Measurements from ENCODE around the gene FGD5.

Gene FGD5

GRCh38 chr3:14962762-14963161 is 144.0 kb downstream of the FGD5 start:
- no peak overlapping the region for H3K4me3 ChIP-seq (ENCODE audit: low read depth, low read length)
- TF ChIP-seq CTCF (IDR thresholded peaks at IDR 0.05; ENCODE audit: low read depth, low read length) = no peak

GRCh38 chr3:14967285-14967684 is 148.5 kb downstream of the FGD5 start:
- TF ChIP-seq CTCF (IDR thresholded peaks at IDR 0.05; ENCODE audit: low read depth, low read length) = no peak
- H3K4me3 ChIP-seq (ENCODE audit: low read depth, low read length) = no peak overlapping the region

GRCh38 chr3:14969671-14970070 is 150.9 kb downstream of the FGD5 start:
- TF ChIP-seq CTCF (IDR thresholded peaks at IDR 0.05; ENCODE audit: low read depth, low read length) = no peak
- H3K4me3 ChIP-seq (ENCODE audit: low read depth, low read length) = no peak overlapping the region

GRCh38 chr3:14976317-14976716 is 157.6 kb downstream of the FGD5 start:
- no peak overlapping the region for H3K4me3 ChIP-seq (ENCODE audit: low read depth, low read length)
- no peak for TF ChIP-seq CTCF (IDR thresholded peaks at IDR 0.05; ENCODE audit: low read depth, low read length)

GRCh38 chr3:14980689-14981088 is 161.9 kb downstream of the FGD5 start:
- no peak for TF ChIP-seq CTCF (IDR thresholded peaks at IDR 0.05; ENCODE audit: low read depth, low read length)
- H3K4me3 ChIP-seq (ENCODE audit: low read depth, low read length) = no peak overlapping the region

Data from WI38 (cell line).